ENCODE results near the gene ACTR2. TPM values are rescaled to one million over a fixed set of nuclear protein-coding genes. Genes with fewer than 3 reads are reported as not detected.
"Not testable (repeated sequence)": the region's sequence is repeated elsewhere in the genome, so short reads cannot be mapped to it uniquely, and the experiment has no call there.

Gene ACTR2
- total RNA-seq, 4 donors from 2014 or later: 58.6 to 86.1 (median 80.0) TPM

DNA sequence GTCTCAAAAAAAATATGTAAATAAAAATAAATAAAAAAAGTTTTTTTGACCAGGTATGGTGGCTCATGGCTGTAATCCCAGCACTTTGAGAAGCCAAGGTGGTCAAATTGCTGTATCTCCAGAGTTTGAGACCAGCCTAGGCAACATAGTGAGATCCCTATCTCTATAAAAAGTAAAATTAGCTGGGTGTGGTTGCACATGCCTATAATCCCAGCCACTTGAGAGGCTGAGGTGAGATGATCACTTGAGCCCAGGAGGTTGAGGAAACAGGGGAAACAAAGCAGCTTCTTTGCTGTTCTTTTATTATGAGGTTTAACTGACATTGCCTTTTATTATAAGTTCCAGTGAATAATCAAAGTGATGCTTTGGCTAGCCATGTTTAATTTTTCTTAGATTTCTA lies 25.0 kb downstream of the ACTR2 start:
- TF ChIP-seq, protein P1, sequence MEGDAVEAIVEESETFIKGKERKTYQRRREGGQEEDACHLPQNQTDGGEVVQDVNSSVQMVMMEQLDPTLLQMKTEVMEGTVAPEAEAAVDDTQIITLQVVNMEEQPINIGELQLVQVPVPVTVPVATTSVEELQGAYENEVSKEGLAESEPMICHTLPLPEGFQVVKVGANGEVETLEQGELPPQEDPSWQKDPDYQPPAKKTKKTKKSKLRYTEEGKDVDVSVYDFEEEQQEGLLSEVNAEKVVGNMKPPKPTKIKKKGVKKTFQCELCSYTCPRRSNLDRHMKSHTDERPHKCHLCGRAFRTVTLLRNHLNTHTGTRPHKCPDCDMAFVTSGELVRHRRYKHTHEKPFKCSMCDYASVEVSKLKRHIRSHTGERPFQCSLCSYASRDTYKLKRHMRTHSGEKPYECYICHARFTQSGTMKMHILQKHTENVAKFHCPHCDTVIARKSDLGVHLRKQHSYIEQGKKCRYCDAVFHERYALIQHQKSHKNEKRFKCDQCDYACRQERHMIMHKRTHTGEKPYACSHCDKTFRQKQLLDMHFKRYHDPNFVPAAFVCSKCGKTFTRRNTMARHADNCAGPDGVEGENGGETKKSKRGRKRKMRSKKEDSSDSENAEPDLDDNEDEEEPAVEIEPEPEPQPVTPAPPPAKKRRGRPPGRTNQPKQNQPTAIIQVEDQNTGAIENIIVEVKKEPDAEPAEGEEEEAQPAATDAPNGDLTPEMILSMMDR (IDR thresholded peaks at IDR 0.05): no peak
- TF ChIP-seq POLR2A (IDR thresholded peaks at IDR 0.05): no peak
- TF ChIP-seq EP300 (IDR thresholded peaks at IDR 0.05): no peak

DNA sequence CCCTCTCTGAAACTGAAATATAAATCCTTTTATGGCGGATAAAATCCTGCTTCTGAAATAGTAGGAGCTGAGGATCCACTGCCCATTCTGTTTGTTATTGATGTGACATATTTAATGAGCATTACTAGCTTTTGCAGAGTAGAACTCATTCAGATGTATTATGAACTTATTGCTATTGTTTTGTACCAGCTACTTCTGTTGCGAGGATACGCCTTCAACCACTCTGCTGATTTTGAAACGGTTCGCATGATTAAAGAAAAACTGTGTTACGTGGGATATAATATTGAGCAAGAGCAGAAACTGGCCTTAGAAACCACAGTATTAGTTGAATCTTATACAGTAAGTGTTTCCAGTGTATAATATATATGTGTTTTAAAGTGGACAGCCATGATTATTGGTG lies 27.7 kb downstream of the ACTR2 start:
- DNase-seq (ENCODE audit: low spot score in 2 of 2): no peak
- Histone ChIP-seq H3K36me3 (peaks cover 0 to 73% (median 9%) of the 10 kb centered on the region in 3 donors), H3K4me3 (no peak overlapping the region), H3K4me1 (no peaks in the 10 kb centered on the region), H3K27me3 (no peaks in the 10 kb centered on the region), H3K9me3 (no peaks in the 10 kb centered on the region), H3K27ac (no peak overlapping the region)
- TF ChIP-seq POLR2A (IDR thresholded peaks at IDR 0.05): no peak
- TF ChIP-seq EP300 (IDR thresholded peaks at IDR 0.05): no peak
- TF ChIP-seq, protein P1 (IDR thresholded peaks at IDR 0.05): no peak
- 91 to 95% methylated on average over 6 of the region's 6 CpGs for WGBS, 2 donors

More for the DNA sequence above, 25.0 kb downstream of the ACTR2 start:
- no peak for DNase-seq (ENCODE audit: low spot score in 2 of 2)
- Histone ChIP-seq H3K27ac (no peak overlapping the region), H3K4me1 (no peaks in the 10 kb centered on the region), H3K4me3 (no peak overlapping the region), H3K9me3 (no peaks in the 10 kb centered on the region), H3K27me3 (no peaks in the 10 kb centered on the region), H3K36me3 (peaks cover 0 to 68% (median 9%) of the 10 kb centered on the region in 3 donors)

DNA sequence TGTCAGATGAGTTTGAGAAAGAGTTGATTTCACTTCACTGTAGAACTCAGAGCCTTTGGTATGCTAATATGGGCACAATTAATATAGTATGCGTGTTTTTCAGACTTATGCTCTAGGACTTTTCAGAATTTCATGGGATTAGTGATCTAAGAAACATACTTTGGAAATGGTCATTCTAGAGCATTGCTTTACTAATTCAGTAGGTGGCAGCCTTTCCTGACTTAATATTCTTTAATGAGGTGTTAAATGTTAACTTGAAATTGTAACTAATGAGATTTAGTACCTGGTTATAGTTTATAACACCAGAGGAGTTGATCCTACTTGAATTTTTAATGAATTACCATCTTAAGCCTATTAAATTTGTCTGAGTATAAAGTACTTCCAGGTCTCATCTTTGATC lies 28.4 kb downstream of the ACTR2 start:
- Histone ChIP-seq H3K27me3 (no peaks in the 10 kb centered on the region), H3K36me3 (peaks cover 0 to 76% (median 9%) of the 10 kb centered on the region in 3 donors), H3K4me3 (no peak overlapping the region), H3K27ac (no peak overlapping the region), H3K4me1 (no peaks in the 10 kb centered on the region), H3K9me3 (no peaks in the 10 kb centered on the region)
- DNase-seq (ENCODE audit: low spot score in 2 of 2): no peak
- TF ChIP-seq POLR2A (IDR thresholded peaks at IDR 0.05) (no peak), EP300 (IDR thresholded peaks at IDR 0.05) (no peak)
- TF ChIP-seq, protein P1 (IDR thresholded peaks at IDR 0.05): no peak
- 92 to 97% methylated on average over 1 of the region's 1 CpG for WGBS, 2 donors

DNA sequence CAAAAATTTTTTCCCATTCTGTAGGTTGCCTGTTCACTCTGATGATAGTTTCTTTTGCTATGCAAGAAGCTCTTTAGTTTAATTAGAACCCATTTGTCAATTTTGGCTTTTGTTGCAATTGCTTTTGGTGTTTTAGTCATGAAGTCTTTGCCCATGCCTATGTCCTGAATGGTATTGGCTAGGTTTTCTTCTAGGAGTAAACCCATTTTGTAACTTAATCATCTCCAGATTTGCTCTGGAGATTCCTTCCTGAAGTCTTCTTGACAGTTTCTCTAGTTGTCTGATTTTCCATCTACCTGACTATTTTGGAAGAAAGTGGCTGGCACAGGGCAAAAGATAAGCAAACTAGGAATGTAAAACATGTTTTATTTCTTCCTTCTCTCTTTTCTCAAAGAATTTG lies 30.2 kb downstream of the ACTR2 start:
- H3K36me3 ChIP-seq: peaks cover 0 to 69% (median 9%) of the 10 kb centered on the region in 3 donors

DNA sequence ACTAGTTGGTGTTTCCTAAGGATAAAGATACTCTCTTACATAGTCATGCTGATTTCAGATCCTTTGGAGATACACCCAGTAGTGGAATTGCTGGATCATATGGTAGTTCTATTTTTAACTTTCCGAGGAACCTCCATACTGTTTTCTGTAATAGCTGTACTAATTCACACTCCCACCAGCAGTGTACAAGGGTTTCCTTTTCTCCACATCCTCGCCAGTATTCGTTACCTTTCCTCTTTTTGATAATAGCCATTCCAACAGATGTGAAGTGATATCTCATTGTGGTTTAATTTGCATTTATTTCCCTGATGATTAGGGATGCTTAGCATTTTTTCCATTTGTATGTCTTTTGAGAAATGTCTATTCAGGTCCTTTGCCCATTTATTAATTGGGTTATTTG lies 34.0 kb downstream of the ACTR2 start:
- no peak overlapping the region for H3K4me3 ChIP-seq
- no peak for TF ChIP-seq EP300 (IDR thresholded peaks at IDR 0.05)
- no peak for TF ChIP-seq POLR2A (IDR thresholded peaks at IDR 0.05)
- TF ChIP-seq, protein P1 (IDR thresholded peaks at IDR 0.05): no peak
- 45 to 60% methylated on average over 3 of the region's 3 CpGs for WGBS, 2 donors
- no peak overlapping the region for H3K27ac ChIP-seq
- H3K9me3 ChIP-seq: no peaks in the 10 kb centered on the region
- DNase-seq (ENCODE audit: low spot score in 2 of 2): no peak
- H3K36me3 ChIP-seq: peaks cover 0 to 43% (median 0%) of the 10 kb centered on the region in 3 donors
- H3K4me1 ChIP-seq: peaks cover 0 to 4% (median 0%) of the 10 kb centered on the region in 4 donors
- no peaks in the 10 kb centered on the region for H3K27me3 ChIP-seq

More for the DNA sequence above, 30.2 kb downstream of the ACTR2 start:
- H3K27me3 ChIP-seq; DNase-seq (ENCODE audit: low spot score in 2 of 2); H3K27ac ChIP-seq; H3K4me3 ChIP-seq; H3K9me3 ChIP-seq; H3K4me1 ChIP-seq: not testable (repeated sequence)

DNA sequence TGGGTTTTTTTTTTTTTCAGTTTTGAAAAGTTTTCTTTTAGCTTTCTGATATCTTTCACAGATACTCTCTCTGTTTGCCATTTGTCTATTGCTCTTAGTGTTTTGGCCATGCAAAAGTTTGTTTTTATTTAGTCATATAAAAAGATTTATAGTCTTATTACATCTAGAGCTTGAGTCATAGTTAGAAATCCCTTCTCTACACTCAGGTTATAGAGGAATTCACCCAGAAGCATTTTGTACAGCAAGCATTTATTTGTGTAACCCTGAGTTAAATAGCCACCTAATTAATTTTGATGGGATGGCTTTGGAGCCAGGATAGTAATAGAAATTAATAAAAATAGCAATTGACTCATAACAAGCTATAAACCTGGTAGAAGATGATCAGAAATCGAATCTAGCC lies 35.6 kb downstream of the ACTR2 start:
- Histone ChIP-seq H3K27ac (no peak overlapping the region), H3K4me1 (peaks cover 0 to 10% (median 0%) of the 10 kb centered on the region in 4 donors), H3K27me3 (no peaks in the 10 kb centered on the region), H3K36me3 (peaks cover 0 to 45% (median 0%) of the 10 kb centered on the region in 3 donors), H3K9me3 (no peaks in the 10 kb centered on the region), H3K4me3 (no peak overlapping the region)
- no peak for DNase-seq (ENCODE audit: low spot score in 2 of 2)
- no peak for TF ChIP-seq POLR2A (IDR thresholded peaks at IDR 0.05)
- TF ChIP-seq, protein P1 (IDR thresholded peaks at IDR 0.05): no peak
- TF ChIP-seq EP300 (IDR thresholded peaks at IDR 0.05): no peak
- WGBS, 2 donors: 96 to 98% methylated on average over 1 of the region's 1 CpG

All from tibial nerve (tissue), 4 donors.